OCI-LY1 (cell line): Measurements from ENCODE around the gene TCERG1.

Source experiments
- CTCF ChIP-seq: fragments of 200-600 bp; sonication (generic), shearing (Covaris generic); IDR thresholded peaks from 2 replicates; pipeline ENCODE4 v1.5.1; 2017; ENCODE audit warnings: mild to moderate bottlenecking, antibody characterized with exemption, low read length, moderate library complexity, mixed read lengths
- EZH2 ChIP-seq: fragments of 200-600 bp; sonication (generic), shearing (Covaris generic); IDR thresholded peaks from 2 replicates; pipeline ENCODE4 v1.8.0; 2017; ENCODE audit warnings: borderline replicate concordance, mixed run types, mild to moderate bottlenecking, antibody characterized with exemption, low read length, moderate library complexity, mixed read lengths

GRCh38 chr5:146499680-146500079, 52.5 kb downstream of the TCERG1 start:
- TF ChIP-seq CTCF = no peak
- no peak for TF ChIP-seq EZH2
